GM06990 (cell line): Measurements from ENCODE around the gene EML4.
A peak's percentile ranks its signal among the peaks of the same experiment; 100 is the strongest.
"Not testable (repeated sequence)": the region's sequence is repeated elsewhere in the genome, so short reads cannot be mapped to it uniquely, and the experiment has no call there.

ENCODE experiments used
- DNase-seq: peaks from one replicate; pipeline ENCODE4 v3.0.0-alpha.2; 2011; ENCODE audit not compliant: insufficient read length; ENCODE audit errors: extremely low read depth
- H3K27me3 ChIP-seq: replicated peaks from 2 replicates; pipeline ENCODE4 v1.6.0; 2011; ENCODE audit warnings: low read length; ENCODE audit not compliant: control insufficient read depth, insufficient read depth
- H3K36me3 ChIP-seq: 2 replicates; pipeline ENCODE4 v1.5.1; 2011; ENCODE audit warnings: low read length; ENCODE audit not compliant: control insufficient read depth, insufficient read depth
- H3K4me3 ChIP-seq: replicated peaks from 2 replicates; pipeline ENCODE4 v1.5.1; 2011; ENCODE audit warnings: low read depth, mild to moderate bottlenecking, control low read depth, low read length
- CTCF ChIP-seq: IDR thresholded peaks from 2 replicates; pipeline ENCODE4 v1.5.1; 2011; ENCODE audit warnings: low read length, control low read depth, mild to moderate bottlenecking, inconsistent platforms; ENCODE audit not compliant: insufficient read depth, poor library complexity, severe bottlenecking

EML4 gene

GRCh38 chr2:42169100-42169873, at the start of gene EML4:
Gene EML4 (plus strand): TSS chr2:42169353. CDS start chr2:42169612, 259 bp downstream.
- TF ChIP-seq CTCF, result no peak
- Histone ChIP-seq H3K36me3 (no peaks in the 10 kb centered on the region), H3K27me3 (no peaks in the 10 kb centered on the region), H3K4me3 (peak within 1 kb of the TSS; percentile 96)
- peak; percentile 89 for DNase-seq

- TF ChIP-seq CTCF, result no peak
- Histone ChIP-seq H3K36me3 (no peaks in the 10 kb centered on the region), H3K4me3 (no peak overlapping the region)
Observed at GRCh38 chr2:42123426-42123825, 45.7 kb upstream of the EML4 start.

GRCh38 chr2:42124011-42124785, 45.0 kb upstream of the EML4 start:
- Histone ChIP-seq H3K27me3 (no peaks in the 10 kb centered on the region), H3K4me3 (no peak overlapping the region), H3K36me3 (no peaks in the 10 kb centered on the region)
- TF ChIP-seq CTCF, result no peak
- no peak for DNase-seq

More at GRCh38 chr2:42123426-42123825, 45.7 kb upstream of the EML4 start:
- DNase-seq, result no peak
- no peaks in the 10 kb centered on the region for H3K27me3 ChIP-seq

- Histone ChIP-seq H3K27me3 (no peaks in the 10 kb centered on the region), H3K4me3 (no peak overlapping the region), H3K36me3 (no peaks in the 10 kb centered on the region)
- TF ChIP-seq CTCF, result no peak
- no peak for DNase-seq
Observed at GRCh38 chr2:42125841-42126594, 43.1 kb upstream of the EML4 start.

- H3K27me3 ChIP-seq, result not testable (repeated sequence)
Observed at GRCh38 chr2:42126873-42127272, 42.3 kb upstream of the EML4 start.

More at GRCh38 chr2:42126873-42127272, 42.3 kb upstream of the EML4 start:
- H3K36me3 ChIP-seq, DNase-seq: not testable (repeated sequence)
- peak overlapping the region; percentile 29; the same call in 1 of the 2 replicates for H3K4me3 ChIP-seq
